Measurements from ENCODE around the gene WFDC9. TPM values are rescaled to one million over a fixed set of nuclear protein-coding genes. Genes with fewer than 3 reads are reported as not detected.
"Not testable (repeated sequence)": the region's sequence is repeated elsewhere in the genome, so short reads cannot be mapped to it uniquely, and the experiment has no call there.

WFDC9 gene
- total RNA-seq, 1 experiment from 2014 or later, result not detected

DNA sequence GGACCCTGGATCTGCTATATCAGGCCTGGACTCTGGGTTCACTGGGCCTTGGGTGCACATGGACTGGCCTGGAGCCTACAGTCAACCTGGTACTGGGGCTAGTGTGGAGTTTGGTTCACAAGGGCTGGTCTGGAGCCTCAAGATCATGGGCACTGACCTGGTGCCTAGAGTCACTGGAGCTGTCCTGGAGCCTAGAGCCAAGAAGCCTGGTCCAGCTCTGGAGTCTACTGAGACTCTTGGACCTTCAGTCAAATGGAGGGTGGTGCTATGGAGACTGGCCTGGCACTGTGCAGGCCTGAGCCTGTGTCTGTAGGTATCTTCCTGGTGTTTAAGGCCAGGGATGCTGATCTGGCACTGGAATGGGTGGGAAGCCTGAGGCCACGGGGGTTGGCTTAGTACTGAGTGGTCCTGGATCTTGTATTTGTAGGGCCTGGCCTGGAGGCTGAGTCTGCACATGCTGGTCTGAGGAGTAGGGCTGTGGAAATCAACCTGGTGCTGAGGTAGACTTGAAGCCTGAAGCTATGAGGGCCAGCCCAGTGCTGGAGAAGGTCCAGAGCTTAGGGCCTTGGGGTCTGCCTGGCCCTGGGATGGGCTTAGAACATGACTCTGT is 16.5 kb upstream of the WFDC9 start:
- H3K27ac Mint-ChIP-seq (ENCODE audit: unreplicated experiment), result no peak overlapping the region
- no peaks in the 10 kb centered on the region for H3K36me3 Mint-ChIP-seq (ENCODE audit: insufficient read depth, unreplicated experiment)
- Histone ChIP-seq H3K27me3 (replicated peaks; ENCODE audit: control insufficient read depth, insufficient read depth, low read length) (no peaks in the 10 kb centered on the region), H3K4me3 (ENCODE audit: low read depth, low read length) (no peak overlapping the region), H3K4me1 (peaks cover 19% of the 10 kb centered on the region), H3K9me3 (peaks cover 8% of the 10 kb centered on the region; the same call in 1 of the 2 replicates), H3K36me3 (ENCODE audit: control insufficient read depth, insufficient read depth, low read length) (no peaks in the 10 kb centered on the region)
- ChIA-PET POLR2A (no interaction called here), CTCF (interaction anchor here (0.7 to 1.1 kb wide), 2 partner anchors 18 to 123 kb away, joined by 3 to 7 read pairs; partner anchors contain the start of gene WFDC10A)
- no peaks in the 10 kb centered on the region for H3K9me3 Mint-ChIP-seq (ENCODE audit: unreplicated experiment)
- DNase-seq, result no peak
- no peak overlapping the region for H3K4me3 Mint-ChIP-seq (ENCODE audit: unreplicated experiment)
- BruUV-seq (replicated peaks), result no TSS peak
- H3K4me1 Mint-ChIP-seq (ENCODE audit: low read depth, unreplicated experiment), result peaks cover 17% of the 10 kb centered on the region
- H3K27me3 Mint-ChIP-seq (ENCODE audit: insufficient read depth, unreplicated experiment), result peaks cover 7% of the 10 kb centered on the region
- intact Hi-C loops (cut with micrococcal nuclease; ENCODE audit: unreplicated experiment), result loop anchor here (2.0 kb wide), 1 partner anchor 27 kb away; no protein-coding TSS in a partner anchor
- TF ChIP-seq, protein P1, sequence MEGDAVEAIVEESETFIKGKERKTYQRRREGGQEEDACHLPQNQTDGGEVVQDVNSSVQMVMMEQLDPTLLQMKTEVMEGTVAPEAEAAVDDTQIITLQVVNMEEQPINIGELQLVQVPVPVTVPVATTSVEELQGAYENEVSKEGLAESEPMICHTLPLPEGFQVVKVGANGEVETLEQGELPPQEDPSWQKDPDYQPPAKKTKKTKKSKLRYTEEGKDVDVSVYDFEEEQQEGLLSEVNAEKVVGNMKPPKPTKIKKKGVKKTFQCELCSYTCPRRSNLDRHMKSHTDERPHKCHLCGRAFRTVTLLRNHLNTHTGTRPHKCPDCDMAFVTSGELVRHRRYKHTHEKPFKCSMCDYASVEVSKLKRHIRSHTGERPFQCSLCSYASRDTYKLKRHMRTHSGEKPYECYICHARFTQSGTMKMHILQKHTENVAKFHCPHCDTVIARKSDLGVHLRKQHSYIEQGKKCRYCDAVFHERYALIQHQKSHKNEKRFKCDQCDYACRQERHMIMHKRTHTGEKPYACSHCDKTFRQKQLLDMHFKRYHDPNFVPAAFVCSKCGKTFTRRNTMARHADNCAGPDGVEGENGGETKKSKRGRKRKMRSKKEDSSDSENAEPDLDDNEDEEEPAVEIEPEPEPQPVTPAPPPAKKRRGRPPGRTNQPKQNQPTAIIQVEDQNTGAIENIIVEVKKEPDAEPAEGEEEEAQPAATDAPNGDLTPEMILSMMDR (IDR thresholded peaks at IDR 0.05; ENCODE audit: insufficient read depth in 1 of 2, low read depth in 1 of 2, low read length in 1 of 2, severe bottlenecking in 1 of 2, unreplicated experiment in 1 of 2), result no peak

DNA sequence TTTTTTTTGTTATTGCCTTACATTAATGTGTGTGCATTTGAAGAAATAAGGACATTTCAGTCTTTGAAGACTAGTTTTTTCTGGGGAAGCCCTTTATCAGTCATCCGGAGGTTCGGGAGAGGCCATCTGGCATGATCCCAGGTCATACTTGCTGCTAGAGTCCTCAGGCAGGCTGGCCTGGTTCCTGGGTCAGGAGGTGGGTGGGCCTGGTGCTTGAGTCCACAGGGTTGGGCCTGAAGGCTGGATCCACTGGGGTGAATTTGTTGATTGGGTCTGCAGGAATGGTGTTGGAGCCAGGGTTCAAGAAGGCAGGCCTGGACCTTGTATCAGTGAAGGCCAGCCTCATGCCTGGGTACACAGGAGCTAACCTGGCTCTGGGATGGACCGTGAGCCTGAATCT is 15.8 kb upstream of the WFDC9 start:
- Histone ChIP-seq H3K36me3 (ENCODE audit: control insufficient read depth, insufficient read depth, low read length) (no peaks in the 10 kb centered on the region), H3K27me3 (replicated peaks; ENCODE audit: control insufficient read depth, insufficient read depth, low read length) (no peaks in the 10 kb centered on the region), H3K4me3 (ENCODE audit: low read depth, low read length) (no peak overlapping the region), H3K4me1 (peaks cover 19% of the 10 kb centered on the region), H3K9me3 (peaks cover 8% of the 10 kb centered on the region)
- POLR2A ChIA-PET, result no interaction called here
- Mint-ChIP-seq H3K4me3 (ENCODE audit: unreplicated experiment) (no peak overlapping the region), H3K27me3 (ENCODE audit: insufficient read depth, unreplicated experiment) (peaks cover 7% of the 10 kb centered on the region), H3K9me3 (ENCODE audit: unreplicated experiment) (no peaks in the 10 kb centered on the region), H3K36me3 (ENCODE audit: insufficient read depth, unreplicated experiment) (no peaks in the 10 kb centered on the region), H3K4me1 (ENCODE audit: low read depth, unreplicated experiment) (peaks cover 17% of the 10 kb centered on the region), H3K27ac (ENCODE audit: unreplicated experiment) (no peak overlapping the region)
- TF ChIP-seq, protein P1 (IDR thresholded peaks at IDR 0.05; ENCODE audit: insufficient read depth in 1 of 2, low read depth in 1 of 2, low read length in 1 of 2, severe bottlenecking in 1 of 2, unreplicated experiment in 1 of 2), result no peak
- no TSS peak for BruUV-seq (replicated peaks)
- CTCF ChIA-PET, result no interaction called here
- DNase-seq, result no peak
- intact Hi-C loops (cut with micrococcal nuclease; ENCODE audit: unreplicated experiment), result no loop called here

DNA sequence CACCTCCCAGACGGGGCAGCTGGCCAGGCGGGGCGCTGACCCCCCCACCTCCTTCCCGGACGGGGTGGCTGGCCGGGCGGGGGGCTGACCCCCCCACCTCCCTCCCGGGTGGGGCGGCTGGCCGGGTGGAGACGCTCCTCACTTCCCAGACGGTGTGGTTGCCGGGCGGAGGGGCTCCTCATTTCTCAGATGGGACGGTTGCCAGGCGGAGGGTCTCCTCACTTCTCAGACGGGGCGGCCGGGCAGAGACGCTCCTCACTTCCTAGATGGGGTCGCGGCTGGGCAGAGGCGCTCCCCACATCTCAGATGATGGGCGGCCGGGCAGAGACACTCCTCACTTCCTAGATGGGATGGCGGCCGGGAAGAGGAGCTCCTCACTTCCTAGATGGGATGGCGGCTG is 14.8 kb upstream of the WFDC9 start:
- DNase-seq; intact Hi-C loops (cut with micrococcal nuclease; ENCODE audit: unreplicated experiment); H3K9me3 Mint-ChIP-seq (ENCODE audit: unreplicated experiment); H3K27ac Mint-ChIP-seq (ENCODE audit: unreplicated experiment); BruUV-seq (replicated peaks); H3K9me3 ChIP-seq; H3K4me3 ChIP-seq (ENCODE audit: low read depth, low read length); H3K36me3 ChIP-seq (ENCODE audit: control insufficient read depth, insufficient read depth, low read length); H3K27me3 ChIP-seq (replicated peaks; ENCODE audit: control insufficient read depth, insufficient read depth, low read length); H3K27me3 Mint-ChIP-seq (ENCODE audit: insufficient read depth, unreplicated experiment); H3K4me3 Mint-ChIP-seq (ENCODE audit: unreplicated experiment); H3K36me3 Mint-ChIP-seq (ENCODE audit: insufficient read depth, unreplicated experiment); POLR2A ChIA-PET; CTCF ChIA-PET: not testable (repeated sequence)
- H3K4me1 Mint-ChIP-seq (ENCODE audit: low read depth, unreplicated experiment), result peaks cover 17% of the 10 kb centered on the region
- H3K4me1 ChIP-seq, result peaks cover 19% of the 10 kb centered on the region

DNA sequence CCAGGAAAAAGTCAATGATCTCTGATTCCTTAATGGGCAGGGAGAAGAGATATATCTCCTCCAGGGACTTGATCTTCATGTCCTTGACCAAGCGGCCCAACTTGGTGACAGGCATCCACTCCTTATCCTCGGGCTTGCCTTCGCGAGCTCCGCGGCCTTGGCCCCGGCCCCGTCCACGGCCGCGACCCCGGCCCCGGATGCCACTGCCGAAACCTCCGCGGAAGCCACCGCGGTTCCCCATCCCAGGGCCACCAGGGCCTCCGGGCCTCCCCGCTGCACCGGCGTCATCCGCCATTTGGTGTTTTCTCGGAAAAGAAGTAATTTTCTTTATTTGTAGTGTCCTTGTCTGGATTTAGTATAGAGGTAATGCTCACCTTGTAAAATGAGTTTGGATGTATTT is 10.0 kb upstream of the WFDC9 start:
- intact Hi-C loops (cut with micrococcal nuclease; ENCODE audit: unreplicated experiment); H3K9me3 Mint-ChIP-seq (ENCODE audit: unreplicated experiment); H3K4me3 ChIP-seq (ENCODE audit: low read depth, low read length); BruUV-seq (replicated peaks); H3K36me3 ChIP-seq (ENCODE audit: control insufficient read depth, insufficient read depth, low read length); H3K36me3 Mint-ChIP-seq (ENCODE audit: insufficient read depth, unreplicated experiment); CTCF ChIA-PET; H3K9me3 ChIP-seq; H3K4me1 Mint-ChIP-seq (ENCODE audit: low read depth, unreplicated experiment); H3K27me3 ChIP-seq (replicated peaks; ENCODE audit: control insufficient read depth, insufficient read depth, low read length); POLR2A ChIA-PET; H3K4me3 Mint-ChIP-seq (ENCODE audit: unreplicated experiment); H3K27ac Mint-ChIP-seq (ENCODE audit: unreplicated experiment); DNase-seq; H3K4me1 ChIP-seq: not testable (repeated sequence)
- H3K27me3 Mint-ChIP-seq (ENCODE audit: insufficient read depth, unreplicated experiment), result peaks cover 19% of the 10 kb centered on the region
